Measurements from ENCODE around the gene RAPH1. TPM values are rescaled to one million over a fixed set of nuclear protein-coding genes. Genes with fewer than 3 reads are reported as not detected.

The RAPH1 gene
- total RNA-seq, 1 experiment from 2014 or later, result 31.4 TPM

- intact Hi-C loops (cut with micrococcal nuclease; ENCODE audit: unreplicated experiment) (no loop called here), in situ Hi-C loops (cut with HindIII; ENCODE audit: low pct_unique_long_range_greater_than_20kb, low sequenced_read_pairs) (no loop called here)
- ChIA-PET CTCF (no interaction called here), POLR2A (no interaction called here)
- Histone ChIP-seq H3K4me3 (ENCODE audit: low read depth in 2 of 2, low read length in 2 of 2) (no peak overlapping the region), H3K27ac (ENCODE audit: low read length) (no peak overlapping the region), H3K27me3 (ENCODE audit: control insufficient read depth, insufficient read depth, low read length) (no peaks in the 10 kb centered on the region; the same call in 1 of the 2 replicates), H3K4me1 (ENCODE audit: control insufficient read depth, insufficient read depth, low read length) (no peaks in the 10 kb centered on the region), H3K36me3 (ENCODE audit: control insufficient read depth, insufficient read depth, low read length) (no peaks in the 10 kb centered on the region), H3K9me3 (ENCODE audit: control insufficient read depth, insufficient read depth, low read depth, low read length) (no peaks in the 10 kb centered on the region)
- DNase-seq (ENCODE audit: low read depth, low spot score) (no peak), ATAC-seq (no peak)
- TF ChIP-seq CTCF (IDR thresholded peaks at IDR 0.05), result no peak
- BruUV-seq (replicated peaks), result no TSS peak
Measured at GRCh38 chr2:203566161-203566560, 31.1 kb upstream of the RAPH1 start.

GRCh38 chr2:203565076-203565475 lies 30.0 kb upstream of the RAPH1 start:
- H3K9me3 ChIP-seq (ENCODE audit: control insufficient read depth, insufficient read depth, low read depth, low read length), result no peaks in the 10 kb centered on the region
- no peak for ATAC-seq
- TF ChIP-seq SIN3A (IDR thresholded peaks at IDR 0.05; ENCODE audit: borderline replicate concordance, insufficient read depth, low read depth, low read length) (no peak), CTCF (IDR thresholded peaks at IDR 0.05) (no peak), POLR2AphosphoS5 (IDR thresholded peaks at IDR 0.05; ENCODE audit: low read depth, low read length) (no peak), TCF7L2 (IDR thresholded peaks at IDR 0.05; ENCODE audit: low read depth, low read length) (no peak), REST (IDR thresholded peaks at IDR 0.05; ENCODE audit: insufficient read depth in 1 of 2, low read depth in 2 of 2, low read length in 1 of 2) (no peak)
- no peak overlapping the region for H3K4me3 ChIP-seq (ENCODE audit: low read depth in 2 of 2, low read length in 2 of 2)
- BruUV-seq (replicated peaks), result no TSS peak
- no peak for DNase-seq (ENCODE audit: low read depth, low spot score)
- intact Hi-C loops (cut with micrococcal nuclease; ENCODE audit: unreplicated experiment), result no loop called here
- ChIA-PET POLR2A (no interaction called here), CTCF (no interaction called here)
- no peaks in the 10 kb centered on the region; the same call in 1 of the 2 replicates for H3K27me3 ChIP-seq (ENCODE audit: control insufficient read depth, insufficient read depth, low read length)
- no peaks in the 10 kb centered on the region for H3K4me1 ChIP-seq (ENCODE audit: control insufficient read depth, insufficient read depth, low read length)
- no peaks in the 10 kb centered on the region for H3K36me3 ChIP-seq (ENCODE audit: control insufficient read depth, insufficient read depth, low read length)
- H3K27ac ChIP-seq (ENCODE audit: low read length), result no peak overlapping the region
- in situ Hi-C loops (cut with HindIII; ENCODE audit: low pct_unique_long_range_greater_than_20kb, low sequenced_read_pairs), result no loop called here

- Histone ChIP-seq H3K4me3 (ENCODE audit: low read depth in 2 of 2, low read length in 2 of 2) (no peak overlapping the region), H3K27me3 (ENCODE audit: control insufficient read depth, insufficient read depth, low read length) (peaks cover 2% of the 10 kb centered on the region), H3K4me1 (ENCODE audit: control insufficient read depth, insufficient read depth, low read length) (no peaks in the 10 kb centered on the region), H3K9me3 (ENCODE audit: control insufficient read depth, insufficient read depth, low read depth, low read length) (no peaks in the 10 kb centered on the region), H3K27ac (ENCODE audit: low read length) (no peak overlapping the region), H3K36me3 (ENCODE audit: control insufficient read depth, insufficient read depth, low read length) (no peaks in the 10 kb centered on the region)
- in situ Hi-C loops (cut with HindIII; ENCODE audit: low pct_unique_long_range_greater_than_20kb, low sequenced_read_pairs), result no loop called here
- BruUV-seq (replicated peaks), result no TSS peak
- ATAC-seq (no peak), DNase-seq (ENCODE audit: low read depth, low spot score) (no peak)
- intact Hi-C loops (cut with micrococcal nuclease; ENCODE audit: unreplicated experiment), result no loop called here
- TF ChIP-seq REST (IDR thresholded peaks at IDR 0.05; ENCODE audit: insufficient read depth in 1 of 2, low read depth in 2 of 2, low read length in 1 of 2), result no peak
- TF ChIP-seq POLR2AphosphoS5 (IDR thresholded peaks at IDR 0.05; ENCODE audit: low read depth, low read length), result no peak
- TF ChIP-seq CTCF (IDR thresholded peaks at IDR 0.05), result no peak
- TF ChIP-seq TCF7L2 (IDR thresholded peaks at IDR 0.05; ENCODE audit: low read depth, low read length), result no peak
- no peak for TF ChIP-seq SIN3A (IDR thresholded peaks at IDR 0.05; ENCODE audit: borderline replicate concordance, insufficient read depth, low read depth, low read length)
- CTCF ChIA-PET, result no interaction called here
- POLR2A ChIA-PET, result no interaction called here
Measured at GRCh38 chr2:203562268-203562667, 27.2 kb upstream of the RAPH1 start.

Data from Panc1 (cell line).